PC-9 (cell line): ENCODE data around the gene PTPRM. TPM values are rescaled to one million over a fixed set of nuclear protein-coding genes. Genes with fewer than 3 reads are reported as not detected.

Source experiments
- BruUV-seq: library from RNA; stranded (reverse); fragments of 400-500 nt; replicated peaks from 2 replicates; lab custom pipeline; 2021; lab: Mats Ljungman, UMichigan
- CTCF ChIA-PET: fragments of 300-600 bp; sonication (Branson Sonifier 250); formaldehyde crosslinking; loops from one replicate; lab custom pipeline; 2022; ENCODE audit warnings: antibody characterized with exemption; lab: Charles Lee
- POLR2A ChIA-PET: fragments of 300-600 bp; sonication (Branson Sonifier 250); formaldehyde crosslinking; loops from one replicate; lab custom pipeline; 2022; ENCODE audit warnings: antibody characterized with exemption; ENCODE audit not compliant: unreplicated experiment; lab: Charles Lee
- DNase-seq, 2 experiments: peaks; one replicate each; pipeline versions ENCODE4 v3.0.0 to v3.0.0-alpha.2; 2015 to 2022; ENCODE audit warnings: mixed read lengths in 1 of 2
- H2AFZ ChIP-seq: fragments of 200-600 bp; sonication (generic); 2 replicates; pipeline ENCODE4 v1.8.1; 2017; ENCODE audit warnings: antibody characterized with exemption
- H3F3A ChIP-seq: fragments of 200-600 bp; sonication (generic); 2 replicates; pipeline ENCODE4 v1.8.1; 2017; ENCODE audit warnings: antibody characterized with exemption, mild to moderate bottlenecking, low read depth; ENCODE audit not compliant: insufficient read depth
- H3K27ac ChIP-seq: fragments of 200-600 bp; sonication (generic); 2 replicates; pipeline ENCODE4 v1.6.1; 2016; ENCODE audit warnings: mixed run types
- H3K27me3 ChIP-seq: fragments of 200-600 bp; sonication (generic); 2 replicates; pipeline ENCODE4 v1.6.1; 2016; ENCODE audit warnings: low read depth, mixed run types; ENCODE audit not compliant: insufficient read depth
- H3K36me3 ChIP-seq: fragments of 200-600 bp; sonication (generic); 2 replicates; pipeline ENCODE4 v1.6.1; 2016; ENCODE audit warnings: low read depth, mixed run types
- H3K4me1 ChIP-seq: fragments of 200-600 bp; sonication (generic); replicated peaks from 2 replicates; pipeline ENCODE4 v1.6.1; 2016; ENCODE audit warnings: mixed run types; ENCODE audit not compliant: insufficient read depth
- H3K4me2 ChIP-seq: fragments of 200-600 bp; sonication (generic); 2 replicates; pipeline ENCODE4 v1.6.1; 2017; ENCODE audit warnings: mixed run types
- H3K4me3 ChIP-seq: fragments of 200-600 bp; sonication (generic); 2 replicates; pipeline ENCODE4 v1.6.1; 2016; ENCODE audit warnings: mixed run types
- H3K79me2 ChIP-seq: fragments of 200-600 bp; sonication (generic); 2 replicates; pipeline ENCODE4 v1.6.1; 2017; ENCODE audit warnings: low read depth, mixed run types
- H3K9me2 ChIP-seq: fragments of 200-600 bp; sonication (generic); 2 replicates; pipeline ENCODE4 v1.8.1; 2017; ENCODE audit warnings: mild to moderate bottlenecking; ENCODE audit not compliant: insufficient read depth
- H3K9me3 ChIP-seq: fragments of 200-600 bp; sonication (generic); 2 replicates; pipeline ENCODE4 v1.8.1; 2016; ENCODE audit warnings: low read depth; ENCODE audit not compliant: insufficient read depth
- H4K20me1 ChIP-seq: fragments of 200-600 bp; sonication (generic); 2 replicates; pipeline ENCODE4 v1.8.1; 2017; ENCODE audit not compliant: insufficient read depth
- EZH2 ChIP-seq: fragments of 200-600 bp; sonication (generic); IDR thresholded peaks from 2 replicates; pipeline ENCODE4 v1.8.0; 2017; ENCODE audit warnings: antibody characterized with exemption, low read depth
- intact Hi-C: fragments of 100-400 bp; cut with micrococcal nuclease; formaldehyde crosslinking; loops from one replicate; pipeline ENCODE4 v1.10.0; 2022; ENCODE audit not compliant: unreplicated experiment
- total RNA-seq: library from RNA; stranded (reverse); gene quantifications from 2 replicates; pipeline ENCODE4 v1.2.3, GENCODE V29; 2021
- TF ChIP-seq, protein P1 (sequence below): fragments of 200-600 bp; sonication (generic); conservative IDR thresholded peaks from 2 replicates; pipeline ENCODE4 v1.6.1; 2017; ENCODE audit warnings: mixed run types, antibody characterized with exemption, mild to moderate bottlenecking, moderate library complexity

PTPRM gene
- total RNA-seq, 1 experiment from 2014 or later, result 32.5 TPM

GRCh38 chr18:8001711-8002301, 434.7 kb downstream of the PTPRM start:
- no peaks in the 10 kb centered on the region for H3K36me3 ChIP-seq
- H3K4me1 ChIP-seq, result no peaks in the 10 kb centered on the region
- TF ChIP-seq EZH2, result no peak
- TF ChIP-seq, protein P1, sequence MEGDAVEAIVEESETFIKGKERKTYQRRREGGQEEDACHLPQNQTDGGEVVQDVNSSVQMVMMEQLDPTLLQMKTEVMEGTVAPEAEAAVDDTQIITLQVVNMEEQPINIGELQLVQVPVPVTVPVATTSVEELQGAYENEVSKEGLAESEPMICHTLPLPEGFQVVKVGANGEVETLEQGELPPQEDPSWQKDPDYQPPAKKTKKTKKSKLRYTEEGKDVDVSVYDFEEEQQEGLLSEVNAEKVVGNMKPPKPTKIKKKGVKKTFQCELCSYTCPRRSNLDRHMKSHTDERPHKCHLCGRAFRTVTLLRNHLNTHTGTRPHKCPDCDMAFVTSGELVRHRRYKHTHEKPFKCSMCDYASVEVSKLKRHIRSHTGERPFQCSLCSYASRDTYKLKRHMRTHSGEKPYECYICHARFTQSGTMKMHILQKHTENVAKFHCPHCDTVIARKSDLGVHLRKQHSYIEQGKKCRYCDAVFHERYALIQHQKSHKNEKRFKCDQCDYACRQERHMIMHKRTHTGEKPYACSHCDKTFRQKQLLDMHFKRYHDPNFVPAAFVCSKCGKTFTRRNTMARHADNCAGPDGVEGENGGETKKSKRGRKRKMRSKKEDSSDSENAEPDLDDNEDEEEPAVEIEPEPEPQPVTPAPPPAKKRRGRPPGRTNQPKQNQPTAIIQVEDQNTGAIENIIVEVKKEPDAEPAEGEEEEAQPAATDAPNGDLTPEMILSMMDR, result no peak
- H3F3A ChIP-seq, result no peaks in the 10 kb centered on the region
- no peaks in the 10 kb centered on the region for H3K9me2 ChIP-seq
- no peaks in the 10 kb centered on the region for H3K27me3 ChIP-seq
- DNase-seq, result no peak
- ChIA-PET CTCF (no interaction called here), POLR2A (no interaction called here)
- BruUV-seq, result no TSS peak
- H3K27ac ChIP-seq, result no peak overlapping the region
- no peak overlapping the region for H3K4me3 ChIP-seq
- no peaks in the 10 kb centered on the region for H4K20me1 ChIP-seq
- no peak overlapping the region for H2AFZ ChIP-seq
- no peaks in the 10 kb centered on the region for H3K79me2 ChIP-seq
- no peak overlapping the region for H3K4me2 ChIP-seq
- intact Hi-C loops, result no loop called here
- no peaks in the 10 kb centered on the region for H3K9me3 ChIP-seq

DNA sequence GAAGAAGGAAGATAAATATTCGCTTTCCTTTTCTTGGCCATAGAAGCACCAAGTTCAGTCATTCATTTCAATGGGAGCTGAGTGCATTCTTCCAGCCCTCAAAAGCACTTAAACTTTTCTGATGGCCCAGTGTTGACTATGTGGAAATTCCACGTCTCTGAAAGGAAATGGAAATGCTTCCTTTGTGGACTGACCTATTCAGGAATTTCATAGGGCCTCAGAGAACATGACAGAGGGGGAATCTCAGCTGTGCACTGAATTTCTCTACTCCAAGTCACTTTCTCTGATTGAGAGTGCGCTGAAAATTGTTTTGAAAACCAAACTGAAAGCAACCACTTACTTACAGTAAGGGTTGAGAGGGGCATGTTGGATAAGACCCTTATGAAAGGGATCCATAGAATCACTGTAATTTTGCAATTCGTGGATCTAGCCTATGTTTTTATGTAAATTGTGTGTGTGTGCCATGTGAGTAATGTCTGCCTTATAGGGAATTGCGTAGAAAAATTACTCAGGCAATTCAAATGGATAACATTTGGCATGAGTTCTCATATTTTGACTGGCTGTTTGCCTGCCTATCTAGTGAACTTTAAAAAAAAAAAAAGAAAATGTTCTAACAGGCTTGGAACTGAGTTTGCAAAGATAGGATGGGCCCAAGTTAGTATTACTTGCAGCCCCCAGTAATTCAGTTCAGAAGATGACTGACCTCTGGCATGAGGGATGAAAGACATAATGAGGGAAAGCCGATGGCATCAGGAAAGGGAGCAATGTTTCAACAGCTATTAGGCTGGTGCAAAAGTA, 437.0 kb downstream of the PTPRM start:
- CTCF ChIA-PET, result no interaction called here
- no peak overlapping the region for H3K4me2 ChIP-seq
- H3K79me2 ChIP-seq, result no peaks in the 10 kb centered on the region
- no peak overlapping the region for H2AFZ ChIP-seq
- H3K36me3 ChIP-seq, result no peaks in the 10 kb centered on the region
- intact Hi-C loops, result no loop called here
- H4K20me1 ChIP-seq, result no peaks in the 10 kb centered on the region
- H3K4me1 ChIP-seq, result no peaks in the 10 kb centered on the region
- no peaks in the 10 kb centered on the region for H3K9me3 ChIP-seq
- no TSS peak for BruUV-seq
- no peak for DNase-seq
- no peaks in the 10 kb centered on the region for H3K9me2 ChIP-seq
- POLR2A ChIA-PET, result no interaction called here
- H3K4me3 ChIP-seq, result no peak overlapping the region
- H3F3A ChIP-seq, result no peaks in the 10 kb centered on the region
- H3K27ac ChIP-seq, result no peak overlapping the region
- H3K27me3 ChIP-seq, result no peaks in the 10 kb centered on the region
- TF ChIP-seq, protein P1, result no peak
- no peak for TF ChIP-seq EZH2

- ChIA-PET CTCF (no interaction called here), POLR2A (no interaction called here)
- no peak for TF ChIP-seq EZH2
- TF ChIP-seq, protein P1, result no peak
- H3K79me2 ChIP-seq, result no peaks in the 10 kb centered on the region
- no peak overlapping the region for H3K27ac ChIP-seq
- H3K9me3 ChIP-seq, result no peaks in the 10 kb centered on the region
- intact Hi-C loops, result no loop called here
- no TSS peak for BruUV-seq
- H3F3A ChIP-seq, result no peaks in the 10 kb centered on the region
- DNase-seq, result no peak
- H3K4me1 ChIP-seq, result no peaks in the 10 kb centered on the region
- no peaks in the 10 kb centered on the region for H4K20me1 ChIP-seq
- H3K9me2 ChIP-seq, result no peaks in the 10 kb centered on the region
- H3K4me2 ChIP-seq, result no peak overlapping the region
- H3K36me3 ChIP-seq, result no peaks in the 10 kb centered on the region
- H3K27me3 ChIP-seq, result no peaks in the 10 kb centered on the region
- H2AFZ ChIP-seq, result no peak overlapping the region
- no peak overlapping the region for H3K4me3 ChIP-seq
These were observed 437.7 kb downstream of the PTPRM start for GRCh38 chr18:8004792-8005191.
